Measurements from ENCODE around the gene VAV2.
A peak's percentile ranks its signal among the peaks of the same experiment; 100 is the strongest.

Gene VAV2

DNA sequence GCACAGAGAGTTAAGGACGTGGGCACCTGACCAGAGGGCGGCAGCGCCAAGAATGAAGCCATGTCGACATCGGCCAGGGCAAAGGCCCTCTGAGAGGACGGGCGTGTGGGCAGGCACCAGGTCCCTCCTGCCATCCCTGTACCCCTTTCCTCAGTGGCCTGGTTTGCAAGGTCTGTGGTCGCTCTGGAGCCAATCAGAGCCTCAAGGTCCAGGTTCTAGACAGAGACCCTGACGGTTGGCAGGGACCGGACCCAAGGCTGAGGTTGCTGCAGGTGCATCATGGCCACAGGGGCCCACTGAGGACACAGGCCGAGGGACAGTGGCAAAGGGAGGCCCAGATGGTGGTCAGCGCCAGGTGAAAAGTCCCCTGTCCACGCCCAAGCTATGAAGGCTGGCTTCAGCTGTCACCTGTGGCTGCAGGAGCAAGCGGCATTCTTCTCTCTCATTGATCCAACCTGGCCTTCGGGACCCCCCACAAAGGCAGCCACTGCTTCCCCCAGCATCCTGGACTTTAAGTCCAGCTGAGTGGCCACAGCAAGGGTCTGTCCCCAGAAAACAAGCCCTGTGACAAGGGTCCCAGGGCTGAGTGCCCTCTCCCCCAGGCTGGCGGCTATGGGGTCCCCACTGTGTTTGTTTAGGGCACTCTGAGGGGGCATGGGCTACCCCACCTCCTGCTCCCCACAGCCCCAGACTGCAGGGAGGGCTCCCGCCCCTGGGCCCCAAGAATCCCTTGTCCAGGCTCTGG is 48.9 kb downstream of the VAV2 start:
- DNase-seq (ENCODE audit: low spot score) = no peak
- no peak for FAIRE-seq

DNA sequence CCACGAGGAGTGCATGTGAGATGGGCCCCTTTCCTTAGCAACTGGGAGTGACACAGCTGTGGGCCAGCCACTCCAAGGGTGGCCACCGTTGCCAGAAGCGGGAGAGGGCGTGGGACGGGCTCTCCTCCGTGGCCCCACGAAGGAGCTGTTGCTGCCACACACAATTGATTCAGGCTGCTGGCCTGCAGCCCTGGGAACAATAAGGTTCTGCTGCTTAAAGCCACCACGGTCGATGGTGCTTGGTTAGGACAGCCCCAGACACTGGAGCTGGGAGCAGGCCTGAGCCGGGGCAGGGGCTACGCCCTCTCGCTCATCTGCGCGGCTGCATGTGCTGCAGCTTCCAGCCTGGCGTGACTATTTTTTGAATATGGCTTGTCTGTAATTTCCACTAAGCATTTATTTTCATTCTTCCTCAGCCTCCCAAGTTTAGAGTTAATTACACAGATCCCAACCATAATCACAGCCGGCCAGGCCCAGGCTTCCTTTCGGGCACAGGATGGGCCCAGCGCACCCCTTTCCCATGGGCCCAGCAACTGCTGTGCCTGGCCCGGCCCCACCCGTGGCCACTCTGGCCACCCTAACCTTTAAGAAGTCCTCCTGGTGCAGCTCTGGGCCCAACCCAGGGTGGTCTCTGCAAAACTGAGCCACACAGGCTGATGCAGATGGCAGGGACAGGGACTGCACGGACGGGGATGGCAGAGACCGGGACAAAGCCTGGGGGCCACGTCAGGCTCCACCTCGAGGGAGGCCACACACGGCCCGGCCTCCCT is 49.7 kb downstream of the VAV2 start:
- DNase-seq (ENCODE audit: low spot score) = no peak
- FAIRE-seq = no peak

DNA sequence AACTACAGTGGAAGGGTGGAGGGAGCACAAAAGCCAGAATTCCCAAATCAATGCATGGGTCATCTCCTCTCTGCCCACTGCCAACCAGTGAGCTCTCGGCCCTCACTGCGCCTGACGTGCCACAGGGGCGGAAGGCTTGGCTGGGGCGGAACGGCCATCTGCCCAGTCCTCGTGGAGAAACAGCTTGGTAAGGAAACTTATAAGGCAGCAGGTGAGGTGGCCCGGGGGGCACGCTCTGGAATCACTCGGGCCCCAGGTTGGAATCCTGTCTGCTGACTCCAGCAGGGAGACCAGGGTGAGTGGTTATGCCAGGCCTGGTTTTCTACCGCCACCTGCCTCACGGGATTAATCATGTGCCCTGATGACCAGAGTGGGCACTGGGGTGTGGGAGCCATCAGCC is 52.3 kb downstream of the VAV2 start:
- FAIRE-seq (no peak), DNase-seq (ENCODE audit: low spot score) (no peak)

DNA sequence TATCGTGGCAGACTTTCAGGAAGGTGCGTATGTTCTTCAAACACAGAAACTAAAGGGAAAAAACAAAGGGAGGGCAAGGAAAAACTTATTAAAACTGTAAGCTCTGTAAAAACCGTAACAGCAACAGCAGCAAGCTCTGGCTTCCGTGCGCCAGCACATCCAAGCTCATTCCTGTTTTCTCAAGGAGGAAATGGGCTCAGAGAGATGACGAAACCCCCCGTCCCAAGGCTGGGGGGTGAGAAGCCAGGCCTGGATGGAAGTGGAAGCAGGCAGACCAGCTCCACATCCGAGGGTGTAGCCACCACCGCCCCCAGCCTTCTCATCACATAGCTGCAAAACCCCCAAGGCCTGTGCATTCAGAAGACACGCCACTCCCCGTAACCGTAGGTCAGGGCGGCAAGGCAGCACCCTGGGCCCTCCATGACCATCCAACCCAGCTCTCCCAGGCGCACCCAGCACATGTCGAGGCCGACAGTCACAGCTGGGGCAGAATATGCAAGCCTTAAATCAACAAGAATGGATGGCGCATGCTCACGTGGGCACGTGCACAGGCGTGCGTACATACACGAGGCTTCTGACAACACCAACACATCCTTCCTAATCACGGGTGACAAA is 52.8 kb downstream of the VAV2 start:
- DNase-seq (ENCODE audit: low spot score) (no peak), FAIRE-seq (no peak)

DNA sequence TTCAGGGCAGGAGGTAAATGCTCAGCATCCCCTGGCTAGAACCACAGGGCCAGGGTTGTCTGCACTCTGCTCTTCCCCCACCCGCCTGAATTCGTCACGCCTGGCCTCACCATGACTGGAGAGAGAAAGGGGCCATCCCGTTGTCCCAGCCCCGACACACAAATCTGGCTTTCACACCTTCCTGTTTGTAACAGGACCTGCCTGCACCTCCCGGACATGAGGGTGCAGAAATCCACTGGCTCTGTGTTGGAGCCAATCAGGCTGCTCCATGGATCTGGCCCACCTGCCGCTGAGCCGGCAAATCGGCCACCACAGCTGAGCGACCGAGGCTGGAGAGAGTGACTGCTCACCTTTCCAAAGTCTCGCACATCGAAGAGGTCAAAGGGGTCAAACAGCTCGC is 53.4 kb downstream of the VAV2 start:
- DNase-seq (ENCODE audit: low spot score) (no peak), FAIRE-seq (no peak)

DNA sequence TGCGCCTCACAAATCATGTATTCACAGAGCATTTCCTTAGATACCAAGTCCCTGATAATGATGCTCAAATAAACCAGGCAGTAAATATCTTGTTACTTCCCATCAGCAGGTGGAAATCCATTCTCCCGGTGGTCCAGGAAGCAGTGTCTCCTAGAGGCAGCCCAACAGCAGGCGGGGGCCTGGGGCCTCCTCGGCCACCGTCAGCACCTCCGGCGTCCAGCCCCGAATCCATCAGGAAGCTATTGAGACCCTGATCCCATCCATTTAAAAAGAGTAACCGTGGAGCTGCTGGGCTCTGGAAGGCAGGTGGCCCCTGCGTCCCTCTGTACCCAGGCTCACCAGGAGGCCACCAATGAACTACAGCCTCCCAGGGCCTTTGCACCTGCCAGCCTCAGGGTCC is 54.0 kb downstream of the VAV2 start:
- DNase-seq (ENCODE audit: low spot score) = no peak
- no peak for FAIRE-seq

DNA sequence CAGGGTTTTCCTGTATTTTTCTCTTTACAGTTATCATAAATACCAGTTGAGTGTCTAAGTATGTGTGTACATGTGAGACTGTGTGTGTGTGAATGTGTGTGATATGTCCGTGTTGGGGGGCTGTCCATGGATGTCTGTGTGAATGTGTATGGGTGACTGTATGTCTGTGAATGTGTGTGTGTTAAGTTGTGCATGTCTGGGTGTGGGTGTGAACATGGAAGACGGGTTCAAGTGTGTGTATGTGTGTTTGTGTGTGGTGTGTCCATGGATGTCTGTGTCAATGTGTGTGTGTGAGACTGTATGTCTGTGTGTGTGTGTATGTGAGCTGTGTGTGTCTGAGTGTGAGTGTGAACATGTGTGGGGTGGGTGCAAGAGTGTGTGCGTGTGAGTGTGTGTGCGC is 55.0 kb downstream of the VAV2 start:
- no peak for DNase-seq (ENCODE audit: low spot score)
- FAIRE-seq = no peak

DNA sequence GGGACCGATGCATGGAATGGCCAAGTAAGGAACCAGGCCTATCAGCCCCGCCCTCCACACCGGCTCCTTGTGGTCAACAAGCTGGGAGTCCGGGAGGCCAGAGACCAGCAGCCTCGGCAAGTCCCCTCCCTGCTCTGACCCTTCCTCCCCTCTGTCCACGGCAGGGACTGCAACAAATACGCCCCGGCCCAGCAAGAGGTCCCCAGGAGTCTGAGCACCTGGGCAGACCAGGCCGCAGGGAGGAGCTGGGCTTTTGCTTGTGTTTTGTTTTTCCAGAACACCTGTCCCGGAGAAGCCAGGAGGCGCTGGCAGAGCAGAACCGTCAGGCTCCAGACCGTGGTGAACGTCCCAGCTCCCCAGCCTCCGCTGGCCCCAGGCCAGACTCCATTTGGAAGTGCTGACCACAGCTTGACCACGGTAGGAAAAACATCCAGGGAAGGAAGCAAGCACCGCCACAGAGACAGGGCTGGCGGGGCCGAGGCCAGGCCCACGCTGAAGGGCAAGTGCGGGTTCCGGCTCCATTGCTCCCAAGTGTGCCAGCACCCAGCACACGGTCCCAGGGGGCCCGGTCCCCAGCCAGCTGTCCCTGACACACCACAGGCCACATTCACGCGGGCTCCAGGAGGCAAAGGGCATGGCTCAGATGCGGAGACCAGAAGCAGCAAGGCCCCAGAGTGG is 56.7 kb downstream of the VAV2 start:
- DNase-seq (ENCODE audit: low spot score) = peak; percentile 13
- no peak for FAIRE-seq

DNA sequence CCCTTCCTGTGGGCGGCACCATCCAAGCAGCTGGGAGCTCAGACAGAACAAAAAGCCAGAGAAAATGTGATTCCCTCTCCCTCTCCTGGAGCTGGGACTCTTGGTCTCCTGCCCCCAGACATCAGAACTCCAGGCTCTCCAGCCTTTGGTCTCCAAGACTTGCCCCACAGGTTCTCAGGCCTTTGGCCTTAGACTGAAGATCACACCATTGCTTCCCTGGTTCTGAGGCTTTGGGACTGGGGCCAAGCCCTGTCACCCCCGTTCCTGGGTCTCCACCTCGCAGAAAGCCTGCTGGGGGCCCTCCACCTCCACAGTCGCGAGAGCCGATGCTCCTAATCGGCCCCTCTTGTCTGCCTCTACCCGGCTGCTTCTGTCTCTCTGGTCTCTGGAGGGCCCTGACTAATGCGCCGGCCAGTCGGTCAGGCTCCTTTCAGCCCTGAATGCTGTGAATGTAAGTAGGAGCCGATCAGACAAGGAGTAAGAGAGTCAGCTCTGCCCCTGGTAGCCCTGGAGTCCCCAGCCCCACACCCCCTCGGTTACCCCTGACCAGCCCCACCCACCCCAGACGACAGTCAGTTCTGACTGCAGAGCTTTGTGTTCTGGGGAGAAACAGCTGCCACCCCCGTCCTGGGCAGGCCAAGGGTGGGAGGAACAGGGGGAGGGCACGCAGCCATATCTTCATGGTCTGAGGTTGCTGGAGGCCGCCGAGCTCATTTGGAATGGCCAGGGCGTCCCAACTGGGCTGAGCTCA is 57.5 kb downstream of the VAV2 start:
- FAIRE-seq (no peak), DNase-seq (ENCODE audit: low spot score) (no peak)

DNA sequence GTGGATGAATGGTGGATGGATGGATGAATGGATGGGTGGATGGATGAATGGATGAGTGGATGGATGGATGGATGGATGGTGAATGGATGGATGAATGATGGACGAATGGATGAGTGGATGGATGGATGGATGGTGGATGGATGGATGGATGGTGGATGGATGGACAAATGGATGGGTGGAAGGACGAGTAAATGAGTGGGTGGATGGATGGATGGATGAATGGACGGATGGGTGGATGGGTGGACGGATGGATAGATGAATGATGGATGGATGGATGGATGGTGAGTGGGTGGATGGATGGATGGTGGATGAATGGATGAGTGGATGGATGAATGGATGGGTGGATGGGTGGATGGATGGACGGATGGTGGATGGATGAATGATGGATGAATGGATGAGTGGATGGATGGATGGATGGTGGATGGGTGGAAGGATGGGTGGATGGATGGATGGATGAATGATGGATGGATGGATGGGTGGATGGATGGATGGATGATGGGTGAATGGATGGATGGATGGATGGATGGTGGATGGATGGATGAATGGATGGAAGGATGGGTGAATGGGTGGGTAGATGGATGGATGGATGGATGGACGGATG is 58.6 kb downstream of the VAV2 start:
- FAIRE-seq = no peak
- DNase-seq (ENCODE audit: low spot score) = no peak

DNA sequence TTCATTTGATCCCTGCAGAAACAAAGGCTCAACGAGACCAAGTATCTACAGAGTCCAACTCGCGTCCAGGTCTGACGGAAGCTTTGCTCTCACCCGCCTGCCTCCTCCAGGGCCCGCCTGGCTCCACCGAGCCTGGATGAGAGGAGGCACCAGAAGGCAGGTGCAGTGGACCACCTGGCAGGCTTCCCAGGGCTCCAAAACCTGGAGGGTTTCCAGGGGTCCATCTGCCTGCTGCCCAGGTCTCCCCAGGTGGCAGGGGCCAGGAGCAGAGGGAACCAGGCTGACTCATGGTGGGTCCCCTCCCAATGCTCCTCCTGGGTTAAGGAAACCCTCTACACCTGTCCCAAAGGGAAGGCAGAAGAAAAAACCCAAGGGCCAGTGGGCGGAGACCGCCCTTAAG is 59.5 kb downstream of the VAV2 start:
- no peak for FAIRE-seq
- no peak for DNase-seq (ENCODE audit: low spot score)

DNA sequence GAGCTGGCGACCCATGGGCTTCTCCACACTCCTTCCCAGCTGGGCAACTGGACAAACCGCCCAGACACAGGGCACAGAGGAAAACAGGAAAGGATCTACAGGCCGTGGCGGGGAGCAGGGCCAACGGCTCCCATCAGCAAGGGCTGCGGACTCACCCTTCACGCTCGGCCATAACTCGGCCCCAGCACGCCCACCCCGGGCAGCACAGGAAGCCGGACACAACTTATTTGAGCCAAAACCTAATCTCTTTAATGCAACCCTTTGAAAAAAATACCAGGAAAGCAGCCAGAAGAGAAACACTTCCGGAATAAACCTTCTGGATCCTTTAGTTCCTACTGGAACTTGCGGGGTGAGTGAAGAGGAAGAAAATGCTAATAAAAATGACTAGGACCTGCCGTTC is 59.9 kb downstream of the VAV2 start:
- FAIRE-seq (no peak), DNase-seq (ENCODE audit: low spot score) (no peak)

DNA sequence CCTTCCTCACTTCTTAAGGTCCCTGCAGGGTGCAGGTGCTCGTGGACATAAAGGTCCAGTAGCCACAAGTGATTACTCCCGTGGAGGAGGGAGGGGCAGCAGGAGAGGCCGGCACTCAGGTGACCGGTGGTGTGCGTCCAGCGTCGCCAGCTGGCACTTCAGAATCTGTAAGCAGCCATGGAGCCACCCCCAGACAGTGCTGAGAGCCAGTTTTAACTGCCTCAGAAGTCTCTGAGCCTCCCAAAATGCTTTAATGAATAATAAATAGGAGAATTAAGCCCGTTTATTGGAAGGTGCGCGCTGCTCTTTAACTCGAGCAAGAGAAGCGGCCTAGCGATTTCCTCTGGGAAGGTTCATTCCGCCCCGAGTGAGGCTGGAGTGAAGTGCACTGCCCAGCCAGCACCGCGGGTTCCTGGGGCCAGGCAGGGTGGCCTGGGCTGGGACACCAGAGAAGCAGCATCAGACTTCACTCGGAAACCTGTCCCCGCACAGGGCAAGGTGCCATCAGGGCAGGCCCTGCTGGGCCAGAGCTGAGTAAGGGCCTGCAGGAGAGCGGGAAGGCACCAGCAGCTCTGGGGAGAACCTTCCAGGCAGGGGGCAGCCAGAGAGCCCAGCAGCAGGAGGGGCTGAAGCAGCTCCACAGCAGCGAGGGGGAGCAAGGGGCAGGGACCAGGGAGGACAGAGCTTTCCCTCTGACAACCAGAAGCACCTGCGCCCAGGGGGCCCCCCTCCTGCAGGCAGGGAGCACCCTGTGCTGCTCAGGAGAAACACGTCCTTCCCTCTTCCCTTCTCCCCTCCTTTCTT is 61.2 kb downstream of the VAV2 start:
- FAIRE-seq (no peak), DNase-seq (ENCODE audit: low spot score) (no peak)

DNA sequence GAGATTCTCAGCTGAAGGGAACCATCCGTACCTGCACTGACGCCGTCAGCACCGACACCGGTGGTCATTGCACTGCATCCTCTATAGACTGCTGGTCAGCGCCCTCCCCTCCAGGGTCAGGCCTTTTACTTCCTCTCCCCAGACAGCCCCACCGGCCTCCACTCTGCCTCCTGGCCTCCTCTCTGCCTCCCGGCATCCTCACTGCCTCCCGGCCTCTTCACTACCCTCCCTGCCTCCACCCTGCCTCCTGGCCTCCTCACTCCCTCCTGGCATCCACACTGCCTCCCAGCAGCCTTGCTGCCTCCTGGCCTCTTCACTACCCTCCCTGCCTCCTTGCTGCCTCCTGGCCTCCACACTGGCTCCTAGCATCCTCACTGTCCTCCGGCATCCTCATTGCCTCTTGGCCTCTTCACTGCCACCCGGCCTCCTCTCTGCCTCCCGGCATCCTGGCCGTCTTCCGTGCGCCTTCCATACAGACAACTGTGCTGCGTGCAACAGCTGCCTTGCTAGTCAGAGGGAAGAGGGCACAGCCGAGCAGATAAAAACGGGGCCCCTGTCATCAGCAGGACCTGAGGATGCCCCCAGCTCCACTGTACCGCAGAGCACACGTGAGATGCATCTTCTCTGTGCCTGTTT is 62.0 kb downstream of the VAV2 start:
- DNase-seq (ENCODE audit: low spot score) (no peak), FAIRE-seq (no peak)

DNA sequence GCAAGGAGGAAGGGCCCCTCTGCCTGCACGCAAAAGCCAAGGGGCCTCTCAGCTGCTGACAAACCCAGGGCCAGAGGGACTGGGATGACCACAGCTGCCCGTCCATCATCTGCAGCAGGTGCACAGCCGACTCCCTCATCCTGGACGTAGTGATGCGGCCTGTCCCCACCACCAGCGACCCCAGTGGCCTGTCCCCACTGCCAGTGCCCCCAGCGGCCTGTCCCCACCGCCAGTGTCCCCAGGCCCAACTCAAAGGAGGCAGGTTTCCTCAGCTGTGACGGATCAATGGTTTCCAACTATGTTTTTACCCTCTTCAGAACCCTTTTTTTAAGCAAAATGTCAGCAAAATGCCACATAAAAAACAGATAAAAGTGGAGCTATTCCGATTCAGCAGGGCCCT is 62.5 kb downstream of the VAV2 start:
- no peak for FAIRE-seq
- DNase-seq (ENCODE audit: low spot score) = no peak

DNA sequence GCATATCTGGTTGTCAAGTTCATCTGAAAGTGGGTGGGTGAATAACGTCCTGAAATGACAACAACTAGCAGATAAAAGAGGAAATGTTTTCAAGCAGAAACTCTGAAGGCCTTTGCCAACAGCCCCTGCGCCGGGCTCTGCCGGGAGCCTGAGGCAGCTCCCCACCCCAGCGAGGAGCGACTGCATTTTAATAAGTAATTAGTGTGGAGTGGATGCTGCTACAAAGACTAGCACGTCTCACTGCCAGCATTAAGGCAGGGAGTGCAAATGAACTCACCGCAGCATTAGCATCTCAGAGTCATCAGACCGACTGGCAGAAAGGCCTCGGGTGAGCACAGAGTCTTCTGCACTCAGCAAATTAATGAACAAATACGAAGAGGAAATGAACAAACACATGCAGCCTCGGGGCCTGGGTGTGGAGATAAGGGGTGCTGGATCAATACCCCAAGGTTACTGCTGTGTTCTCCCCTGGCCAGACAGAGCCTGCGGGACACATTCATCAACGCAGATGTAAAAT is 63.8 kb downstream of the VAV2 start:
- no peak for FAIRE-seq
- DNase-seq (ENCODE audit: low spot score) = no peak

DNA sequence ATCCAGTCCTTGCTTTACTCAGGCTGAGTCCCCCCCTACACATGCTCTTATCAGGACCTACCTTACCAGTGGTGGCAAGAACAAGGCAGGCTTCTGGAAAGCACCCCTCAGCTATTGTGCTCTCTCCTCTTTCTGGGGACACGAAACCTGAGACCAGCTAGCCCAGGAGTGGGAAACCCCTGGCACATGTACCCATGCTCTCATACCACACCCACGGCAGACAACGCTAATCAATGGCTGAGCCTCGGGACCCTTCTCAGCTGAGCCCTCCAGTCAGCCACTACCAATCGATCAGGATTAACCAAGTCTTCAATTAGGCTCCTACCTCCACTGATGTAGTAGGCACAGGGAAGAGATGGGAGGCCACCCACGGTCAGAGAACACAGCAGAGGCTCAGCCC is 65.1 kb downstream of the VAV2 start:
- DNase-seq (ENCODE audit: low spot score) (no peak), FAIRE-seq (no peak)

DNA sequence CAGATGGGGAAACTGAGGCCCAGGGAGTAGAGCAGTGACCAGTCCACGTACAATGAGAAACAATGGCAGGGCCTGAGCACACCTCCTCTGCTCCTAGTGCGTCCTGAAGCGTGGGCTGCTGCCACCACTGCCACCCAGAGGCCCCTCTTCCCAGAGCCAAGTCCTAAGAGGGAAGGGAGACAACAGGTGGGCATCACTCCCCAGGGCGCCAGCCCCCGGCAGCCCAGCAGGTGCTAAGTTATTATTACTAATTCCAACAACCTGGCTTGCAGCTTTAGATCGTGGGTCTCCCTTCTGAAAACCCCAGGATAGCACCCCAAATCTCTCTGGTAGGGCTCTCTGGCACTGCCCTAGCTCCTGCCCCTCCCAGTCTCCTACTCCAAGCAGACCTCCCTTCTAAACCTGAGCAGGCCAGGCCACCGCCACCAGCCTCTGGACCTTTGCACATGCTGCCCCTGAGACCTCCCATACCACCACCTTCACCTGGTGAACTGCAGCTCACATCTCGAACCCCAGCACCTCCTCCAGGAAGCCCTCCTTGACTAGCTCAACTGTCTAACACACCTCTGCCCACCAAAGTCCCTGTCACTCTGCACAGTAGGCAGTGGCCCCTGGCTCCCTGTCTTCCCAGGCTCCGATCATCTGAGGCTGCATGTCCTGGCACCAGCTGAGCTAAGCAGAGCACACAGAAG is 65.8 kb downstream of the VAV2 start:
- FAIRE-seq = no peak
- DNase-seq (ENCODE audit: low spot score) = no peak

DNA sequence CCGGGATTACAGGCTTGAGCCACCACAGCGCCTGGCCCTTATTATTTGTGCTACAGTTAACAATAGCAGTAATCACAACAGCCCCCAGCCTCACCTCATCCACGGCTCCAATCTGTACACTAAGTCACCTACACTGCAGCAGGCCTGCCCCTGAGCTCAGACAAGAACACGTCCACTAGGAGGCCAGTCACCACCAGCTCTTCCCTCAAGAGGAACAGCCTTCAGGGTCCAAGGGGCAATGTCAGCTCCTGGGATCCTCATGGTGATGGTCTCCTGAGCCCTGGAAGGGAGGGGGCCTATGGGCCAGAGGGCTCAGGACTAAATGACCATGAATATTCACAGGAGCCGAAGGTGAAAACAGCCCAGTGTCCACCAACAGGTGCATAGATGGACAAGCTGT is 67.7 kb downstream of the VAV2 start:
- no peak for FAIRE-seq

More for the DNA sequence above, 67.7 kb downstream of the VAV2 start:
- DNase-seq (ENCODE audit: low spot score) = no peak
